ENCODE data around the gene MAML3.

GRCh38 chr4:139668036-139668435, 485.9 kb downstream of the MAML3 start:
- TF ChIP-seq CTCF (IDR thresholded peaks at IDR 0.05; ENCODE audit: low read depth, low read length) (no peak), EZH2phosphoT487 (IDR thresholded peaks at IDR 0.05; ENCODE audit: low read depth) (no peak)
